Measurements from ENCODE around the gene UTS2B. TPM values are rescaled to one million over a fixed set of nuclear protein-coding genes. Genes with fewer than 3 reads are reported as not detected.

UTS2B gene
- total and polyA plus RNA-seq, 8 donors, result 0.37 to 2.1 (median 0.72) TPM; not detected in 1

DNA sequence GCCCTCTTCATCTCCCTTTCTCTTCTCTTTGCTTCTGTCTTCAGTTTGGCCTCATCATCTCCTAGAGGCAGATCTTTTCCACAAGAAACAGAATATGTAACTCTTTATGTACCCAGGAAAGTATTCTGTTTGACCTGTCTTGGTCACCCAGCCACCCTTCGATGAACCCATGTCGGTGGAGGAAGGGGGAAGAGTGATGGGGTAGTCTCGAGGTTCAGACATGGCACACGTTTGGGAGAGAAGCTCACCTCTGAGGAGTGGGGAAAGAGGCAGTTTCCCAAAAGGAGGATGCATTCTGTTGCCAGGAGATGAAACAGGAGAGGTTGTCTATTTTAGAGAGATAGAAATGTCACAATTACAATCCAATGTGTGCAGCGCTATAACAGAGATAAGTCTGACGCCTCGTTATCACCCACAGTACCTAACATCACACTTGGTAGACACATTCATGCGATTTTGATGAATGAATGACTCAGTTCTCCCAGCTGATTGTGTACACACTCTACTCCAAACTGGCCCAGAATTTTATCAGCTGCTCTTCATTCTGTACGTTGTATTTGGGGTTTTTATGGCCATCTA, 1.9 kb downstream of the UTS2B start:
- peak; percentile 8 for ATAC-seq

DNA sequence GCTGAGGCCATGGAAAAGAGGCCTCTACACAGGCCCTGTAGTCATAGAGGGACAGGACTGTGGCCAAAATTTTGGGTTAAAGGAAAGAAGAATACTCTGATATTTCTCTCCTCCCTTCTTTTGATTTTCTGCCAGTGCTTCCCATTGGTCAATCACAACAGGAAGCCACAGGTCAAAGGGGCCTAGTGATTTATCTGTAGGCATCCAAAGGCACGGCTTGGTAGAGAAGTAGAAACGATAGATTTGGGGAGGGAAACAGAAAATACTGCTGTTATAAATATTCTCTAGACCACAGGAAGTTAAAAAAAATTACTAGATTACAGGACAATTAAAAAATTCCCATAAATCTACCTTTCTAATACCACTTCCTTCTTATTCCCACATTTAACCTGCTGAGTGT, 2.8 kb downstream of the UTS2B start:
- intact Hi-C loops (cut with DNase I), result no loop called here
- Histone ChIP-seq H3K4me3 (no peak overlapping the region), H3K36me3 (no peaks in the 10 kb centered on the region), H3K4me1 (peaks cover 0 to 28% of the 10 kb centered on the region in 2 donors), H3K9me3 (no peaks in the 10 kb centered on the region), H3K27me3 (peaks cover 0 to 15% of the 10 kb centered on the region in 2 donors), H3K27ac (no peak overlapping the region)
- no peak for DNase-seq
- TF ChIP-seq CTCF (IDR thresholded peaks at IDR 0.05), result no peak
- ATAC-seq, result no peak

More for the DNA sequence above, 1.9 kb downstream of the UTS2B start:
- peaks cover 6 to 37% of the 10 kb centered on the region in 2 donors for H3K4me1 ChIP-seq
- H3K4me3 ChIP-seq, result peak overlapping the region; percentile 71
- peak overlapping the region; percentile 89 to 93 for H3K27ac ChIP-seq
- no peak for DNase-seq
- peaks cover 0 to 15% of the 10 kb centered on the region in 2 donors for H3K27me3 ChIP-seq
- TF ChIP-seq CTCF (IDR thresholded peaks at IDR 0.05), result no peak
- H3K36me3 ChIP-seq, result no peaks in the 10 kb centered on the region
- no peaks in the 10 kb centered on the region for H3K9me3 ChIP-seq
- intact Hi-C loops (cut with DNase I), result no loop called here

GRCh38 chr3:191324936-191325335, 5.4 kb downstream of the UTS2B start:
- H3K36me3 ChIP-seq, result no peaks in the 10 kb centered on the region
- intact Hi-C loops (cut with DNase I), result no loop called here
- no peak for ATAC-seq
- H3K9me3 ChIP-seq, result no peaks in the 10 kb centered on the region
- H3K4me1 ChIP-seq, result peaks cover 0 to 10% of the 10 kb centered on the region in 2 donors
- no peak overlapping the region for H3K4me3 ChIP-seq
- no peak for TF ChIP-seq CTCF (IDR thresholded peaks at IDR 0.05)
- H3K27me3 ChIP-seq, result peaks cover 0 to 13% of the 10 kb centered on the region in 2 donors
- no peak overlapping the region for H3K27ac ChIP-seq
- no peak for DNase-seq

DNA sequence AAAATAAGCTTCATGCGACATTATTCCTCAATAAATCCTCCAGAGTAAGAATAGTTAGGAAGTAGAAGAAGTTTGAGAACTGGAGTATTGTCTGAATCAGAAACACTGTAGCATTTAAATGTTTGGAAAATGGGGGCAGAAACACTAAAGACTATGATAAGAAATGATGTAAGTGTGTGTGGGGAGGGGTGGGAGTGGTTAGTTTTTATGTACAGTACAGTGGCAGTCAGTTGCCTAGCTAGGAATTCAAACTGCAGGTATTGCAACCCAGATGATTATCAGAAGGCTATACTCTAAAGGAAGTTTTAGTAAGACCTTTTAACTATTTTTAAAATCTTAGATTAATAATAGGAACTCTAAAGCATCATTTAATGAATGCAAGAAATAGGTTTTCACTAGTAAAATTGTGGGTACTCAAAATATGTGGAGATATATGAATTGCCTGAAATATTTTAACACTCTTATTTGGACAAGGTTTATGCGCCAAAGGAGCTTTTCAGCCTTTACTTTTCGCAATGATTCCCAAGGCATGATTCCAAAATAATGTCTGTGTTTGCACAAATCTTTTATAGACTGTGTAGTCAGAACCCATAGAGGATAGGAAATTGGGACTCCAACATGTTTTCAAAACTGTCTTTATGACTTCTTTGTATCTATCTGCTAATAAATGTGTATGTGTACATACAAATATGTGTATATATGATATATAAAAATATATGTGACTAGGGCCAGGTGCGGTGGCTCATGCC, 9.1 kb downstream of the UTS2B start:
- no peak for ATAC-seq
- no peak overlapping the region for H3K4me3 ChIP-seq
- H3K9me3 ChIP-seq, result peaks cover 0 to 6% of the 10 kb centered on the region in 2 donors
- H3K27me3 ChIP-seq, result no peaks in the 10 kb centered on the region
- no peak for DNase-seq
- intact Hi-C loops (cut with DNase I), result no loop called here
- no peaks in the 10 kb centered on the region for H3K36me3 ChIP-seq
- no peak overlapping the region for H3K27ac ChIP-seq
- H3K4me1 ChIP-seq, result no peaks in the 10 kb centered on the region
- no peak for TF ChIP-seq CTCF (IDR thresholded peaks at IDR 0.05)

GRCh38 chr3:191320316-191320715, 10.0 kb downstream of the UTS2B start:
- Histone ChIP-seq H3K27ac (no peak overlapping the region), H3K9me3 (peaks cover 0 to 6% of the 10 kb centered on the region in 2 donors), H3K27me3 (no peaks in the 10 kb centered on the region), H3K36me3 (no peaks in the 10 kb centered on the region), H3K4me3 (no peak overlapping the region), H3K4me1 (no peaks in the 10 kb centered on the region)
- intact Hi-C loops (cut with DNase I), result no loop called here
- no peak for DNase-seq
- no peak for ATAC-seq
- TF ChIP-seq CTCF (IDR thresholded peaks at IDR 0.05), result no peak

All from left lung (tissue), 10 donors.